Loucy (cell line): ENCODE measurements around the gene FXYD6.

Experiments used
- H2AFZ ChIP-seq: fragments of 200-600 bp; sonication (generic); 2 replicates; pipeline ENCODE4 v1.6.0; 2016; ENCODE audit warnings: antibody characterized with exemption, mild to moderate bottlenecking, low read length, moderate library complexity
- H3F3A ChIP-seq: fragments of 200-600 bp; 2 replicates; pipeline ENCODE4 v1.6.0; 2016; ENCODE audit warnings: antibody characterized with exemption, low read depth, mild to moderate bottlenecking
- H3K27me3 ChIP-seq: fragments of 200-600 bp; sonication (generic); 2 replicates; pipeline ENCODE4 v1.6.1; 2014; ENCODE audit warnings: low read length, mild to moderate bottlenecking; ENCODE audit not compliant: insufficient read depth, poor library complexity, severe bottlenecking
- H3K36me3 ChIP-seq: fragments of 200-600 bp; sonication (generic); 2 replicates; pipeline ENCODE4 v1.6.1; 2016; ENCODE audit warnings: low read length; ENCODE audit not compliant: insufficient read depth
- H3K4me1 ChIP-seq: fragments of 200-600 bp; sonication (generic); 2 replicates; pipeline ENCODE4 v1.5.1; 2014; ENCODE audit warnings: low read length, mild to moderate bottlenecking; ENCODE audit not compliant: insufficient read depth, poor library complexity, severe bottlenecking
- H3K4me2 ChIP-seq: fragments of 200-600 bp; sonication (generic); 2 replicates; pipeline ENCODE4 v1.6.0; 2014; ENCODE audit warnings: antibody characterized with exemption, low read length, low read depth, mild to moderate bottlenecking; ENCODE audit not compliant: poor library complexity, severe bottlenecking
- H3K4me3 ChIP-seq: fragments of 200-600 bp; sonication (generic); 2 replicates; pipeline ENCODE4 v1.5.1; 2014; ENCODE audit warnings: low read length, mild to moderate bottlenecking, mixed read lengths; ENCODE audit not compliant: poor library complexity, severe bottlenecking
- H3K79me2 ChIP-seq: fragments of 200-600 bp; sonication (generic); 2 replicates; pipeline ENCODE4 v1.6.1; 2014; ENCODE audit warnings: low read length; ENCODE audit not compliant: insufficient read depth
- H3K9ac ChIP-seq: fragments of 200-600 bp; sonication (generic); 2 replicates; pipeline ENCODE4 v1.6.0; 2014; ENCODE audit warnings: mild to moderate bottlenecking, low read depth, low read length, moderate library complexity; ENCODE audit not compliant: poor library complexity, severe bottlenecking
- H3K9me2 ChIP-seq: fragments of 200-600 bp; sonication (generic); replicated peaks from 2 replicates; pipeline ENCODE4 v1.6.1; 2016; ENCODE audit warnings: low read depth, low read length, mixed read lengths
- H3K9me3 ChIP-seq: fragments of 200-600 bp; sonication (generic); 2 replicates; pipeline ENCODE4 v1.6.1; 2014; ENCODE audit warnings: mild to moderate bottlenecking, antibody characterized with exemption, low read length, low read depth; ENCODE audit not compliant: insufficient read depth
- H4K20me1 ChIP-seq: fragments of 200-600 bp; sonication (generic); 2 replicates; pipeline ENCODE4 v1.6.0; 2014; ENCODE audit warnings: antibody characterized with exemption, low read length, mild to moderate bottlenecking; ENCODE audit not compliant: insufficient read depth, poor library complexity, severe bottlenecking
- CTCF ChIP-seq: fragments of 200-600 bp; sonication (generic); conservative IDR thresholded peaks from 2 replicates; pipeline ENCODE4 v1.5.1; 2014; ENCODE audit warnings: mild to moderate bottlenecking, antibody characterized with exemption, low read length
- EZH2phosphoT487 ChIP-seq: fragments of 200-600 bp; IDR thresholded peaks from 2 replicates; pipeline ENCODE4 v1.6.1; 2018; ENCODE audit warnings: antibody characterized with exemption, mild to moderate bottlenecking, moderate library complexity, borderline replicate concordance

FXYD6 gene

GRCh38 chr11:117834068-117834810, 42.2 kb downstream of the FXYD6 start:
- Histone ChIP-seq H3K9me3 (no peaks in the 10 kb centered on the region), H3K79me2 (no peaks in the 10 kb centered on the region), H3K9ac (no peak overlapping the region), H3K36me3 (no peaks in the 10 kb centered on the region), H4K20me1 (no peaks in the 10 kb centered on the region), H3K4me2 (no peak overlapping the region), H3F3A (no peaks in the 10 kb centered on the region), H3K4me1 (peaks cover 49% of the 10 kb centered on the region), H3K9me2 (no peaks in the 10 kb centered on the region), H3K27me3 (no peaks in the 10 kb centered on the region), H3K4me3 (no peak overlapping the region), H2AFZ (no peak overlapping the region)
- TF ChIP-seq CTCF (no peak), EZH2phosphoT487 (no peak)

- Histone ChIP-seq H3F3A (no peaks in the 10 kb centered on the region), H3K9ac (no peak overlapping the region), H4K20me1 (no peaks in the 10 kb centered on the region), H3K27me3 (no peaks in the 10 kb centered on the region), H2AFZ (no peak overlapping the region), H3K4me3 (no peak overlapping the region), H3K9me2 (no peaks in the 10 kb centered on the region), H3K79me2 (no peaks in the 10 kb centered on the region), H3K36me3 (no peaks in the 10 kb centered on the region), H3K4me1 (peaks cover 55% of the 10 kb centered on the region), H3K9me3 (no peaks in the 10 kb centered on the region), H3K4me2 (no peak overlapping the region)
- TF ChIP-seq EZH2phosphoT487 (no peak), CTCF (no peak)
These were observed 43.0 kb downstream of the FXYD6 start for GRCh38 chr11:117833401-117833891.

GRCh38 chr11:117832511-117832910, 43.9 kb downstream of the FXYD6 start:
- no peaks in the 10 kb centered on the region for H3K36me3 ChIP-seq
- H3K9ac ChIP-seq = no peak overlapping the region
- no peaks in the 10 kb centered on the region for H3K9me2 ChIP-seq
- H3K4me2 ChIP-seq = no peak overlapping the region
- H3K9me3 ChIP-seq = no peaks in the 10 kb centered on the region
- H3K4me1 ChIP-seq = peaks cover 58% of the 10 kb centered on the region
- H3K27me3 ChIP-seq = no peaks in the 10 kb centered on the region
- H3F3A ChIP-seq = no peaks in the 10 kb centered on the region
- H2AFZ ChIP-seq = no peak overlapping the region
- H3K79me2 ChIP-seq = peaks cover 6% of the 10 kb centered on the region
- no peak overlapping the region for H3K4me3 ChIP-seq
- no peaks in the 10 kb centered on the region for H4K20me1 ChIP-seq
- no peak for TF ChIP-seq CTCF
- no peak for TF ChIP-seq EZH2phosphoT487
